GM12801 (cell line): ENCODE measurements around the gene RALGPS1.

Source experiments
- TF ChIP-seq, protein P1 (sequence below): IDR thresholded peaks from one replicate; pipeline ENCODE4 v1.5.1; 2011; ENCODE audit warnings: control low read depth; ENCODE audit not compliant: insufficient read length; ENCODE audit errors: extremely low read depth

Gene RALGPS1

DNA sequence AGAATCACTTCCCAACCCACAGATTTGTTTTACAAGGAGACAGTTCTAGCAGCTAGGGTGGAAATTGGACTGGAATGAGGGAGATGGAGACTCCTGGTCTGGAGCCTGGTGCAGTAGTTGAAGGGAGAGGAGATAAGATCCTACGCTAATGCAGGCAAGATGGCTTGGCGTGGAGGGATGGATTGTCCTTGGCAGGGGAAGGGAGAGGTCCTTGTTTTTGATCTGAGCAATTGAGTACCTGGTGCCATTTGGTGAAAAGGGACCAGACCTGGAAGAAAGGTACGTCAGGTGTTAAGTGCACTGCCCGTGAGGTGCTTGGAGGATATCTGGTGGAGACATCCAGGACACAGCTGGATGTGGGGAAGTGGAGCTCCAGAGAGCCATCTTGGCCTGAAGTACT, 172.2 kb downstream of the RALGPS1 start:
- TF ChIP-seq, protein P1, sequence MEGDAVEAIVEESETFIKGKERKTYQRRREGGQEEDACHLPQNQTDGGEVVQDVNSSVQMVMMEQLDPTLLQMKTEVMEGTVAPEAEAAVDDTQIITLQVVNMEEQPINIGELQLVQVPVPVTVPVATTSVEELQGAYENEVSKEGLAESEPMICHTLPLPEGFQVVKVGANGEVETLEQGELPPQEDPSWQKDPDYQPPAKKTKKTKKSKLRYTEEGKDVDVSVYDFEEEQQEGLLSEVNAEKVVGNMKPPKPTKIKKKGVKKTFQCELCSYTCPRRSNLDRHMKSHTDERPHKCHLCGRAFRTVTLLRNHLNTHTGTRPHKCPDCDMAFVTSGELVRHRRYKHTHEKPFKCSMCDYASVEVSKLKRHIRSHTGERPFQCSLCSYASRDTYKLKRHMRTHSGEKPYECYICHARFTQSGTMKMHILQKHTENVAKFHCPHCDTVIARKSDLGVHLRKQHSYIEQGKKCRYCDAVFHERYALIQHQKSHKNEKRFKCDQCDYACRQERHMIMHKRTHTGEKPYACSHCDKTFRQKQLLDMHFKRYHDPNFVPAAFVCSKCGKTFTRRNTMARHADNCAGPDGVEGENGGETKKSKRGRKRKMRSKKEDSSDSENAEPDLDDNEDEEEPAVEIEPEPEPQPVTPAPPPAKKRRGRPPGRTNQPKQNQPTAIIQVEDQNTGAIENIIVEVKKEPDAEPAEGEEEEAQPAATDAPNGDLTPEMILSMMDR = no peak

DNA sequence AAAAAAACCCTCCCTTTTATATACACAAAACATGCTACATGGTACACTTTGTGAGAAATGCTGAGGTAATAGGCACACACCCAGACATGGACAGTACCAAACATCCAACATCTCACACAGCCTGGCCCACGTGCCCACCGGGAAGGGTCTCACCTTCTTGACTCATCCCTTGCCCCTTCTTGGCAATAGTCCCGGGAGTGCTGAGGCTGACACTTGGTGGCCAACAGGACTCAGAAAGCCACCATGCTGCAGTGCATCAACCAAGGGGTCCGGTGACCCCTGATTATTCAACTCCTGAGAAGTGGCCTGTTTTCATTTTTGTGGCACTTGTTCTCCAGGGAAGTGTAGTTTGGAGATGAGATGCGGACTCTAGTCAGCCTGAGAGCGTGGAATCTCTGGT, 172.8 kb downstream of the RALGPS1 start:
- TF ChIP-seq, protein P1 = no peak

DNA sequence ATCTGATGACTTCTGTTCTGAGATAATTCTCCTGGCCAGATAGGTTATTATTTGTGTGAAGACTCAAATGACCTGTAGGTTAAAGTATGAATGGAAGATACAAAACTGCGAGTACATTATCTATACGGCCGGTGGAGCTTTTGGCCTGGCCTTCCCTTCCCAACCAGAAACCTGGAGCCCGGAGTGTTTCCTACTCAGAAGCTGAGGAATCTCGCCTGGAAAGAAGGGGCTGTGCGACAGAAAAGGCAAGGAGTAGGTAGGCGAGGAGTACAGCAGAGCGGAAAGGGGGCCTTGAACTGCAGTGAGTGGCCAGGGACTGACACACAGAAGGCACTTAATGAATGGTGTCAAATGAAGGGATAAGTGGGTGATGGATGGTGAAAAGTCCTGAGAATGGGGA, 173.3 kb downstream of the RALGPS1 start:
- TF ChIP-seq, protein P1 = no peak

DNA sequence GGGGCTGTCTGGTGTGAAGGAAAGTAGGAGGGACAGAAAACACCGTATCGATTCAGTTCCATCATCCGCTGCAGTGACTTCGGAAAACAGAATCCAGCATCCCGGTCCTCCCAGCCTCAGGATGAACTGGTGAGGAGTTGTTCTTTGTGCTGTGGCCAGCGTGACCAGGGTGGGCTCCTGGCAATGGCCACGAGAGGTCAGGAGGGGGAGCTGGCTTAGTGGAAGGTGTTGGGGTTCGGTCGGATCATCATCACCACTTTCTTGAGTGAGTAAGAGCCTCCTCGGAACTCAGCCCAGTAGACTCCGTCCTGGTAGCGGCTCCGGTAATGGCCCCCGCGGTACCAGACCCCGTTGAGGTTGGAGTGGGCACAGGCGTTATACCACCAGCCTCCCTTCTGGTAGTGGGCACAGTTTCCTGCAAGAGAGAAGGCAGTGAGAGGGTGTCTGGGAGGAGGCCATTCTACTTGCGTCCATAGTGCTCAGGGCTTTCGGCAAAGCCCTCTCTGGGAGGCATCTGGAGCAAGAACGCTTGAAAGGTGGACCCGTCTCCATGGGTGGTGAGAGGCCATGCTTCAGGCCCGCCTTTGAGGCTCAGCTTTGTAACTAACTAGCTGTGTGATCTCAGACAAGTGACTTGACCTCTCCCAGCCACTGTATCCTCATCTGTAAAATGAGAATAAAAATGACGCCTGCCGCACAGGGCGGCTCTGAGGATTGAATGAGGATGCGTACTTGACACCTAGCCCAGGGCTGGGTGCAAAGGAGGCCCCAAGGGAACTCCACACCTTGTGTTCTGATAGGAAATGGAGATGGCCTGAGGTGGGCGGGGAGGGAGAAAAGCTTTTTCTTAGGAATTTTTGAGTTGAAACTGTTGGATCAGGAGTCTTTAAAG, 174.4 kb downstream of the RALGPS1 start:
- TF ChIP-seq, protein P1 = no peak

DNA sequence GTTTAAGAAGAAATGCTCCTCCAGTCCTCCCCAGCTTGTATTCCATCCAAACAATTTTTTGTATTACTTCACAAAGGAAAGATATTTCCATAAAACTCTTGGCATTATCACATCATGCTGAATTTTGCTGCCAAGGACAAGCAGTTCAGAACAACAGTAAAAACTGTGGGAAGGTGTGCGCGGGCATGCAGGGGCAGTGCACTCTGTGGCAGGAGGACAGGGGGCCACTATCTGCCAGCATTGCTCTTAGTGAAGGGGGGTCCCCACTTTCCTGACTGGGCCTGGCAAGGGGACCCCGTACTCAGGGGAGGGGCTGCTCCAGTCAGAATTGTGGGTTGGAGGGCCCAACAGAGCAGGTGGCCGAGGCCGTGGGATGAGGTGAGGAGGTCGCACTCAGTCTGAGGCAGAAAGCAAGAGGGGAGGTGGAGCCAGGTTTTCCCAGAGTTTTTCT, 175.1 kb downstream of the RALGPS1 start:
- TF ChIP-seq, protein P1 = no peak

DNA sequence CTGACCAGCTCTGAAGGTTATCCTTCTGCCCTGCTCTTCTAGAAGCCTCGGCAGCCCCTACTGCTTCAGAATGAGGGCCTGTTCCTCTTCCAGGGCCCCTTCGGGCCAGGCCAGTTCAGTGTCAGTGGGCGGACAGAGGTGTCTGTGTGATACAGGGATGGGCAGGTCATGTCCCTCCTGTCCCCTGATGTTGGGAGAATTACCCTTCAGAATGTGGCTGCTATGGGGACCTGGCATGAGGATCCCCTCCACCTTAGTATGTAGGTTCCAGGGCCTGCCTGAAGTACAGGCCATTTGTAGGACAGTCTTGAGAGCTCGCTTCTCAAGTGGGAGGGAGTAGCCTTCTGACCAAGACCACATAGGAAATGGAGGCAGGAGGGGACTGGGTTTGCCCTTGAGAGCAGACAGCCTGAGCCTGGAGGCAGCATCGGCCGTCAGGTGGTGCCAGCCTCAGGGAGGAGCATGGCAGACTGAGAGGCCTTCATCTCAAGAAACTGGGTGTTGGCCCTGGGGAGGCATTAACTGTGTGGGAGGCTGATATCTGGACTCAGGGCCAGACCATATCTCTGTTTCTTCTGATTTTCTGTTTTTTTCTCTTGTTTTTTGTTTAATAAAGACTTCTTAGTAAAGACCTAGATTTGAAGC, 175.9 kb downstream of the RALGPS1 start:
- TF ChIP-seq, protein P1 = no peak

DNA sequence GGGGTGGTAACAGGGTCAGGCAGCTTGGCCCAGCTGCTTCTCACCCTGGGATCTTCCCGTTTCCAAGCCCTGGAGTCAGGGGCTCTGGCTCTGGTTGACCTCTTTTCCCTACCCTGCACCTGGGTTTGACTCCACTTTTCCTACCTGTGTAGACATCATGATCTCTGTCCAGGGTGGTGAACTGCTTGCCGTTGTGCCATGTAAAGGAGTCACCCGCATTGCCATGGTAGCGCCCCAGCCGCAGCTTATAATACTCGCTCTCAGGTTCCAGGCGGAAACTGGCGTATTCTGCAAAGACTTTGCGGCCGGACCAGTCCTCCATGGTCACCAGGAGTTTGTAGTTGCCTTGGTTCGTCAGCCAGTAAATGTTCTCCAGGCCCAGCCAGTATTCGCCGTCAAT, 176.9 kb downstream of the RALGPS1 start:
- TF ChIP-seq, protein P1 = no peak
